Measurements from ENCODE around the gene NKIRAS1.

NKIRAS1 gene

GRCh38 chr3:23880703-23881339 is 36.0 kb downstream of the NKIRAS1 start:
- no peak for DNase-seq (ENCODE audit: extremely low spot score)
- ChIA-PET CTCF (no interaction called here), POLR2A (interaction anchor here (0.6 kb wide), 1 partner anchor 496 kb away, joined by 3 read pairs; no protein-coding TSS in a partner anchor)
- no peak for TF ChIP-seq BHLHE40 (IDR thresholded peaks at IDR 0.05; ENCODE audit: borderline replicate concordance)
- TF ChIP-seq L3MBTL2 (conservative IDR thresholded peaks at IDR 0.05) = no peak
- no peak for TF ChIP-seq CTBP1 (IDR thresholded peaks at IDR 0.05; ENCODE audit: borderline replicate concordance)
- no peak for TF ChIP-seq FOXK2 (IDR thresholded peaks at IDR 0.05)
- no peak for TF ChIP-seq FOXA1 (IDR thresholded peaks at IDR 0.05)
- no peak for TF ChIP-seq TARDBP (IDR thresholded peaks at IDR 0.05)
- no peak for TF ChIP-seq HDGF (IDR thresholded peaks at IDR 0.05; ENCODE audit: borderline replicate concordance)
- TF ChIP-seq PKNOX1 (IDR thresholded peaks at IDR 0.05) = no peak
- TF ChIP-seq ARNT (IDR thresholded peaks at IDR 0.05) = no peak
- TF ChIP-seq NFRKB (IDR thresholded peaks at IDR 0.05) = no peak
- TF ChIP-seq ZNF384 (IDR thresholded peaks at IDR 0.05) = no peak
- no peak for TF ChIP-seq SP1 (IDR thresholded peaks at IDR 0.05)
- no peak for TF ChIP-seq LEF1 (IDR thresholded peaks at IDR 0.05; ENCODE audit: borderline replicate concordance)
- TF ChIP-seq SUZ12 (IDR thresholded peaks at IDR 0.05) = no peak

- ChIA-PET POLR2A (no interaction called here), CTCF (no interaction called here)
- TF ChIP-seq SP1 (IDR thresholded peaks at IDR 0.05) = no peak
These were observed 37.3 kb downstream of the NKIRAS1 start for GRCh38 chr3:23879485-23879884.

GRCh38 chr3:23877329-23877980 is 39.3 kb downstream of the NKIRAS1 start:
- no peak for TF ChIP-seq FOXK2 (IDR thresholded peaks at IDR 0.05)
- no peak for TF ChIP-seq L3MBTL2 (conservative IDR thresholded peaks at IDR 0.05)
- TF ChIP-seq FOXM1 (IDR thresholded peaks at IDR 0.05; ENCODE audit: borderline replicate concordance) = no peak
- no peak for TF ChIP-seq BHLHE40 (IDR thresholded peaks at IDR 0.05; ENCODE audit: borderline replicate concordance)
- no peak for TF ChIP-seq NFRKB (IDR thresholded peaks at IDR 0.05)
- TF ChIP-seq CTBP1 (IDR thresholded peaks at IDR 0.05; ENCODE audit: borderline replicate concordance) = no peak
- no peak for TF ChIP-seq ZNF384 (IDR thresholded peaks at IDR 0.05)
- TF ChIP-seq LEF1 (IDR thresholded peaks at IDR 0.05; ENCODE audit: borderline replicate concordance) = no peak
- TF ChIP-seq ARNT (IDR thresholded peaks at IDR 0.05) = no peak
- TF ChIP-seq TARDBP (IDR thresholded peaks at IDR 0.05) = no peak
- TF ChIP-seq FOXA1 (IDR thresholded peaks at IDR 0.05) = no peak
- no peak for TF ChIP-seq SP1 (IDR thresholded peaks at IDR 0.05)
- no peak for TF ChIP-seq ELF4 (IDR thresholded peaks at IDR 0.05)
- TF ChIP-seq HDGF (IDR thresholded peaks at IDR 0.05; ENCODE audit: borderline replicate concordance) = no peak
- no peak for TF ChIP-seq PKNOX1 (IDR thresholded peaks at IDR 0.05)
- TF ChIP-seq SUZ12 (IDR thresholded peaks at IDR 0.05) = no peak
- ChIA-PET CTCF (interaction anchor here (0.7 to 2.3 kb wide), 2 partner anchors 13 to 44 kb away, joined by 3 to 5 read pairs; no protein-coding TSS in a partner anchor), POLR2A (interaction anchor here (1.7 kb wide), 1 partner anchor 39 kb away, joined by 6 read pairs; the partner anchor contains the start of genes NKIRAS1 and RPL15)
- DNase-seq (ENCODE audit: extremely low spot score) = no peak

More at GRCh38 chr3:23879485-23879884, 37.3 kb downstream of the NKIRAS1 start:
- no peak for DNase-seq (ENCODE audit: extremely low spot score)

DNA sequence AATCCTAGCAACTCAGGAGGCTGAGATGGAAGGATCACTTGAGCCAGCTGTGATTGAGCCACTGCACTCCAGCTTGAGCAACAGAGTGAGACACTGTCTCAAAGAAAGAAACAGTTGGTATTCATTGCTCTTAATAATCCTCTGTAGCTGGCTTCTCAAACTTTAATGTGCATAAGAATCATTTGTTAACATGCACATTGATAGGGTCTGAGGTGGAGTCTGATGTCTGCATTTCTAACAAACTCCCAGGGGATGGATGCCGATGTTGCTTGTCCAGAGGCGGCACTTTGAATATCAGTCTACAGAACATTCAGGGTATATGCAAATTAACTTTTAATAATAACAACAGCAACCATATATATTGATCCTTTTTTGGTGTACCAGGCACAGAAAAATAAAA is 39.9 kb downstream of the NKIRAS1 start:
- ChIA-PET POLR2A (interaction anchor here (1.7 kb wide), 1 partner anchor 40 kb away, joined by 6 read pairs; the partner anchor contains the start of genes NKIRAS1 and RPL15), CTCF (interaction anchor here (2.3 kb wide), 1 partner anchor 43 kb away, joined by 5 read pairs; no protein-coding TSS in a partner anchor)
- no peak for TF ChIP-seq FOXM1 (IDR thresholded peaks at IDR 0.05; ENCODE audit: borderline replicate concordance)
- no peak for TF ChIP-seq HDGF (IDR thresholded peaks at IDR 0.05; ENCODE audit: borderline replicate concordance)
- no peak for TF ChIP-seq L3MBTL2 (conservative IDR thresholded peaks at IDR 0.05)
- TF ChIP-seq ELF4 (IDR thresholded peaks at IDR 0.05) = no peak
- no peak for TF ChIP-seq ARNT (IDR thresholded peaks at IDR 0.05)
- no peak for TF ChIP-seq PKNOX1 (IDR thresholded peaks at IDR 0.05)
- TF ChIP-seq TARDBP (IDR thresholded peaks at IDR 0.05) = no peak
- TF ChIP-seq FOXK2 (IDR thresholded peaks at IDR 0.05) = no peak
- no peak for TF ChIP-seq CTBP1 (IDR thresholded peaks at IDR 0.05; ENCODE audit: borderline replicate concordance)
- no peak for TF ChIP-seq NFRKB (IDR thresholded peaks at IDR 0.05)
- TF ChIP-seq SUZ12 (IDR thresholded peaks at IDR 0.05) = no peak
- TF ChIP-seq BHLHE40 (IDR thresholded peaks at IDR 0.05; ENCODE audit: borderline replicate concordance) = no peak
- no peak for TF ChIP-seq LEF1 (IDR thresholded peaks at IDR 0.05; ENCODE audit: borderline replicate concordance)
- no peak for TF ChIP-seq SP1 (IDR thresholded peaks at IDR 0.05)
- no peak for TF ChIP-seq FOXA1 (IDR thresholded peaks at IDR 0.05)
- TF ChIP-seq ZNF384 (IDR thresholded peaks at IDR 0.05) = no peak

DNA sequence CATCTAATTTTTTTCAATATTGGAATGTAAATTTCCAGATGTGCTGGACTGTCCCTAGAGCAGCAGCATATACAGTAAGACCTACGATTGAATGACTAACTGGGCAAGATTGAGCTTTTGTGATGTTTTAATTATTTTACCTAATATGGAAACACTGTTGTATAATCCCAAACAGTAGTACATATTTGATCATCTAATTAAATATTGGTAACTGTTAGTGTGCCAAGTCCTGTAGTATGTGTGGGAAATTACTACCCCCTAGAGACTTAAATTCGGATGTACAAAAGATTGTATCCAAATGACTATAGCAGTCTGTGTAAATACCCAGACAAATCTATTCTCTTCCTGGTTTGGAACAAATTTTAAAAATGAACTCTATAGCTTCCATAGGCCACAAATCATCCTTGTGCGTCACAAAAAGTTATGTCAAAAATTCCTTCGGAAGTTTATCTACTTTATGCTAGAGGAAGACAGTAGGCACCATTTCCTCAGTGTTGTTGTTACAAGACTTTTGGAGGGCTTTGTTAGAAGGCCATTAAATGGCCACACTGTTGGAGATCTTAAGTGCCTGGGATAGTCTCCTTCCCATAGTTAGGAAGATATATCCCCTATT is 41.6 kb downstream of the NKIRAS1 start:
- POLR2A ChIA-PET = interaction anchor here (1.1 kb wide), 1 partner anchor 42 kb away, joined by 3 read pairs; no protein-coding TSS in a partner anchor
- no peak for TF ChIP-seq SP1 (IDR thresholded peaks at IDR 0.05)
- TF ChIP-seq L3MBTL2 (conservative IDR thresholded peaks at IDR 0.05) = no peak
- TF ChIP-seq ARNT (IDR thresholded peaks at IDR 0.05) = no peak
- TF ChIP-seq FOXM1 (IDR thresholded peaks at IDR 0.05; ENCODE audit: borderline replicate concordance) = no peak
- TF ChIP-seq PKNOX1 (IDR thresholded peaks at IDR 0.05) = no peak
- no peak for TF ChIP-seq NFRKB (IDR thresholded peaks at IDR 0.05)
- no peak for TF ChIP-seq FOXK2 (IDR thresholded peaks at IDR 0.05)
- TF ChIP-seq LEF1 (IDR thresholded peaks at IDR 0.05; ENCODE audit: borderline replicate concordance) = no peak
- no peak for TF ChIP-seq ZNF384 (IDR thresholded peaks at IDR 0.05)
- TF ChIP-seq ELF4 (IDR thresholded peaks at IDR 0.05) = no peak
- no peak for TF ChIP-seq BHLHE40 (IDR thresholded peaks at IDR 0.05; ENCODE audit: borderline replicate concordance)
- TF ChIP-seq SUZ12 (IDR thresholded peaks at IDR 0.05) = no peak
- no peak for TF ChIP-seq HDGF (IDR thresholded peaks at IDR 0.05; ENCODE audit: borderline replicate concordance)
- no peak for TF ChIP-seq TARDBP (IDR thresholded peaks at IDR 0.05)
- no peak for TF ChIP-seq FOXA1 (IDR thresholded peaks at IDR 0.05)
- DNase-seq (ENCODE audit: extremely low spot score) = no peak
- CTCF ChIA-PET = interaction anchor here (0.6 kb wide), 1 partner anchor 82 kb away, joined by 4 read pairs; no protein-coding TSS in a partner anchor

More for the DNA sequence above, 39.9 kb downstream of the NKIRAS1 start:
- DNase-seq (ENCODE audit: extremely low spot score) = no peak

All from HEK293T (cell line).